ENCODE data around the gene CD8B2.
"Not testable (repeated sequence)": the region's sequence is repeated elsewhere in the genome, so short reads cannot be mapped to it uniquely, and the experiment has no call there.

Gene CD8B2
- total RNA-seq = 0 to 0.13 (median 0) reads per million in 18 experiments

GRCh38 chr2:106486551-106487385 lies at the start of gene CD8B2:
CD8B2 (plus strand) TSS chr2:106487364; CDS start chr2:106487427, 63 bp downstream.
- not testable (repeated sequence) for DNase-seq

- DNase-seq = peak; percentile 32 to 48
Observed at GRCh38 chr2:106461882-106462281, 25.3 kb upstream of the CD8B2 start.

GRCh38 chr2:106467516-106467915 lies 19.6 kb upstream of the CD8B2 start:
- DNase-seq = not testable (repeated sequence)

- DNase-seq = not testable (repeated sequence)
Observed at GRCh38 chr2:106468107-106468506, 19.1 kb upstream of the CD8B2 start, which contains the start of gene RGPD3. RGPD3 (minus strand) TSS chr2:106468413; CDS start chr2:106468288, 125 bp downstream.

- not testable (repeated sequence) for DNase-seq
Observed at GRCh38 chr2:106470658-106471057, 16.5 kb upstream of the CD8B2 start.

- not testable (repeated sequence) for DNase-seq
Observed at GRCh38 chr2:106477647-106478046, 9.5 kb upstream of the CD8B2 start.

- DNase-seq = not testable (repeated sequence)
Observed at GRCh38 chr2:106479563-106479962, 7.6 kb upstream of the CD8B2 start.

- DNase-seq = not testable (repeated sequence)
Observed at GRCh38 chr2:106487386-106488191, 425 bp downstream of the CD8B2 start.

- DNase-seq = not testable (repeated sequence)
Observed at GRCh38 chr2:106489701-106490100, 2.5 kb downstream of the CD8B2 start.

- DNase-seq = not testable (repeated sequence)
Observed at GRCh38 chr2:106492399-106492798, 5.2 kb downstream of the CD8B2 start.

GRCh38 chr2:106492913-106493312 lies 5.7 kb downstream of the CD8B2 start:
- DNase-seq = not testable (repeated sequence)

GRCh38 chr2:106498549-106498948 lies 11.4 kb downstream of the CD8B2 start:
- not testable (repeated sequence) for DNase-seq

GRCh38 chr2:106500350-106500749 lies 13.2 kb downstream of the CD8B2 start:
- not testable (repeated sequence) for DNase-seq

GRCh38 chr2:106502351-106502750 lies 15.2 kb downstream of the CD8B2 start:
- DNase-seq = not testable (repeated sequence)

GRCh38 chr2:106504192-106504591 lies 17.0 kb downstream of the CD8B2 start:
- not testable (repeated sequence) for DNase-seq

GRCh38 chr2:106504787-106505186 lies 17.6 kb downstream of the CD8B2 start:
- DNase-seq = not testable (repeated sequence)

GRCh38 chr2:106506002-106506687 lies 19.0 kb downstream of the CD8B2 start:
- DNase-seq = not testable (repeated sequence)

GRCh38 chr2:106508660-106509373 lies 21.7 kb downstream of the CD8B2 start:
- DNase-seq = not testable (repeated sequence)

- DNase-seq = not testable (repeated sequence)
Observed at GRCh38 chr2:106509374-106509770, 22.2 kb downstream of the CD8B2 start.

GRCh38 chr2:106510791-106511190 lies 23.6 kb downstream of the CD8B2 start:
- peak; percentile 24 to 41 for DNase-seq

- peak; percentile 91 to 92 for DNase-seq
Observed at GRCh38 chr2:106511476-106511901, 24.3 kb downstream of the CD8B2 start.

- DNase-seq = peak in 1 of 2 donors; percentile 18
Observed at GRCh38 chr2:106511934-106512333, 24.8 kb downstream of the CD8B2 start.
